Chondrocyte (in vitro differentiated cells): Measurements from ENCODE around the gene DNAJB8. TPM values are rescaled to one million over a fixed set of nuclear protein-coding genes. Genes with fewer than 3 reads are reported as not detected.

Source experiments
- DNase-seq: peaks from one replicate; pipeline ENCODE4 v3.0.0; 2021; ENCODE audit warnings: mixed read lengths, low spot score
- H3K27ac Mint-ChIP-seq: one replicate; pipeline ENCODE4 v1.8.0; 2021; ENCODE audit warnings: mild to moderate bottlenecking, moderate library complexity, mixed read lengths; ENCODE audit not compliant: unreplicated experiment
- H3K27me3 Mint-ChIP-seq: 2 replicates; pipeline ENCODE4 v1.8.0; 2021; ENCODE audit warnings: low read depth, mixed read lengths
- H3K36me3 Mint-ChIP-seq: 2 replicates; pipeline ENCODE4 v1.8.0; 2021; ENCODE audit warnings: low read depth, mixed read lengths
- H3K4me1 Mint-ChIP-seq: 2 replicates; pipeline ENCODE4 v1.8.0; 2021; ENCODE audit warnings: low read depth, mild to moderate bottlenecking, mixed read lengths
- H3K4me3 Mint-ChIP-seq: one replicate; pipeline ENCODE4 v1.8.0; 2021; ENCODE audit warnings: mild to moderate bottlenecking, moderate library complexity, mixed read lengths; ENCODE audit not compliant: unreplicated experiment
- H3K9me3 Mint-ChIP-seq: 2 replicates; pipeline ENCODE4 v1.8.0; 2021; ENCODE audit warnings: low read depth, mixed read lengths
- CTCF ChIP-seq: fragments of 200-600 bp; sonication (generic); IDR thresholded peaks from 2 replicates; pipeline ENCODE4 v1.5.0; 2021; ENCODE audit warnings: antibody characterized with exemption, mild to moderate bottlenecking, moderate library complexity
- total RNA-seq: library from RNA; stranded (reverse); gene quantifications from 3 replicates; pipeline ENCODE4 v1.2.1, GENCODE V29; 2021

DNAJB8 gene
- total RNA-seq, 1 donor from 2014 or later, result not detected

- TF ChIP-seq CTCF, result no peak
- peaks cover 8% of the 10 kb centered on the region for H3K9me3 Mint-ChIP-seq
- no peak for DNase-seq
- H3K4me1 Mint-ChIP-seq, result peaks cover 12% of the 10 kb centered on the region
- H3K27ac Mint-ChIP-seq, result no peak overlapping the region
- H3K27me3 Mint-ChIP-seq, result peaks cover 19% of the 10 kb centered on the region
- H3K4me3 Mint-ChIP-seq, result no peak overlapping the region
- peaks cover 13% of the 10 kb centered on the region for H3K36me3 Mint-ChIP-seq
Observed at GRCh38 chr3:128418900-128419299, 47.8 kb downstream of the DNAJB8 start.

- H3K27me3 Mint-ChIP-seq, result peaks cover 18% of the 10 kb centered on the region
Observed at GRCh38 chr3:128416578-128417211, 50.0 kb downstream of the DNAJB8 start.

GRCh38 chr3:128415773-128416577, 50.7 kb downstream of the DNAJB8 start:
- Mint-ChIP-seq H3K4me3 (no peak overlapping the region), H3K9me3 (peaks cover 8% of the 10 kb centered on the region), H3K27ac (no peak overlapping the region), H3K4me1 (peaks cover 12% of the 10 kb centered on the region), H3K27me3 (peaks cover 18% of the 10 kb centered on the region), H3K36me3 (peaks cover 13% of the 10 kb centered on the region)
- no peak for TF ChIP-seq CTCF
- DNase-seq, result no peak

More at GRCh38 chr3:128416578-128417211, 50.0 kb downstream of the DNAJB8 start:
- H3K36me3 Mint-ChIP-seq, result peaks cover 13% of the 10 kb centered on the region
- no peak for TF ChIP-seq CTCF
- peaks cover 8% of the 10 kb centered on the region for H3K9me3 Mint-ChIP-seq
- no peak overlapping the region for H3K4me3 Mint-ChIP-seq
- no peak for DNase-seq
- no peak overlapping the region for H3K27ac Mint-ChIP-seq
- H3K4me1 Mint-ChIP-seq, result peaks cover 12% of the 10 kb centered on the region

- Mint-ChIP-seq H3K4me3 (no peak overlapping the region), H3K36me3 (peaks cover 13% of the 10 kb centered on the region), H3K27me3 (peaks cover 18% of the 10 kb centered on the region), H3K27ac (no peak overlapping the region), H3K9me3 (peaks cover 8% of the 10 kb centered on the region), H3K4me1 (peaks cover 12% of the 10 kb centered on the region)
- DNase-seq, result no peak
- TF ChIP-seq CTCF, result no peak
Observed at GRCh38 chr3:128415200-128415772, 51.4 kb downstream of the DNAJB8 start.

GRCh38 chr3:128413413-128414205, 53.1 kb downstream of the DNAJB8 start:
- no peaks in the 10 kb centered on the region for H3K9me3 Mint-ChIP-seq
- no peak for TF ChIP-seq CTCF
- peaks cover 3% of the 10 kb centered on the region for H3K36me3 Mint-ChIP-seq
- no peak for DNase-seq
- peaks cover 12% of the 10 kb centered on the region for H3K4me1 Mint-ChIP-seq
- no peak overlapping the region for H3K27ac Mint-ChIP-seq
- H3K27me3 Mint-ChIP-seq, result peaks cover 6% of the 10 kb centered on the region
- no peak overlapping the region for H3K4me3 Mint-ChIP-seq
